Ectodermal cell (in vitro differentiated cells): Measurements from ENCODE around the gene TRAK1.

Experiments used
- H3K27ac ChIP-seq: 2 replicates; pipeline ENCODE4 v1.7.0; 2013; ENCODE audit warnings: mild to moderate bottlenecking, low read depth, low read length; ENCODE audit not compliant: insufficient read depth, poor library complexity, severe bottlenecking
- H3K27me3 ChIP-seq: 2 replicates; pipeline ENCODE4 v1.7.0; 2013; ENCODE audit warnings: mild to moderate bottlenecking, low read length; ENCODE audit not compliant: insufficient read depth, control insufficient read depth, poor library complexity, severe bottlenecking
- H3K36me3 ChIP-seq: one replicate; pipeline ENCODE4 v1.7.0; 2013; ENCODE audit warnings: low read length; ENCODE audit not compliant: control insufficient read depth, insufficient read depth
- H3K4me1 ChIP-seq: one replicate; pipeline ENCODE4 v1.7.0; 2013; ENCODE audit warnings: low read length; ENCODE audit not compliant: control insufficient read depth, insufficient read depth
- H3K4me3 ChIP-seq: 2 replicates; pipeline ENCODE4 v1.7.0; 2013; ENCODE audit warnings: low read depth, low read length, control low read depth; ENCODE audit not compliant: insufficient read depth
- H3K9me3 ChIP-seq: 2 replicates; pipeline ENCODE4 v1.7.0; 2013; ENCODE audit warnings: mild to moderate bottlenecking, low read length, moderate library complexity; ENCODE audit not compliant: control insufficient read depth
- WGBS, 2 experiments: methylation state at CpG; one replicate each; pipeline ENCODE4 v1.1.7; 2013; ENCODE audit warnings: missing lambda C conversion rate in 2 of 2; 5-methylcytosine and 5-hydroxymethylcytosine counted together

Gene TRAK1

DNA sequence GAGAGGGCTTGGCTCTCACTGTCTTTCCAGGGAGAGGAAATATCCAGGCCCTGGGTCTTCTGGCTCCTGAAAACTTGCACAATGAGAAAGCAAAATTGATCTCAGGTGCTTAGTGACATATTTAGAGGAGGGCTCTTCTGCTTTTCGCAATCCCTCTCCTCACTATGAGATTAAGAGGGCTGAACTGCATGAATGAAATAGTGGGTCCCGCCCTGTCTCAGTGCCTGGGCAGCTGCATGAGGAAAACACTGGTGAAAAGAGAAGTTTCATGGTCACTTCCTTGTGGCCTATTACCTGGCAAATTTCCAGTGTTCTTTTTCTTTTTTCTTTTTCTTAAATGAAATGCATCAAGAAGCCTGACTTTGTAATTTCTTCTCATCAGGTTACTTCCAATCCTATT is 73.5 kb downstream of the TRAK1 start:
- Histone ChIP-seq H3K27ac (no peak overlapping the region), H3K4me3 (no peak overlapping the region), H3K9me3 (no peaks in the 10 kb centered on the region), H3K27me3 (no peaks in the 10 kb centered on the region), H3K36me3 (no peaks in the 10 kb centered on the region), H3K4me1 (no peaks in the 10 kb centered on the region)
- WGBS, 2 experiments, result 90 to 95% methylated on average over 2 of the region's 2 CpGs

DNA sequence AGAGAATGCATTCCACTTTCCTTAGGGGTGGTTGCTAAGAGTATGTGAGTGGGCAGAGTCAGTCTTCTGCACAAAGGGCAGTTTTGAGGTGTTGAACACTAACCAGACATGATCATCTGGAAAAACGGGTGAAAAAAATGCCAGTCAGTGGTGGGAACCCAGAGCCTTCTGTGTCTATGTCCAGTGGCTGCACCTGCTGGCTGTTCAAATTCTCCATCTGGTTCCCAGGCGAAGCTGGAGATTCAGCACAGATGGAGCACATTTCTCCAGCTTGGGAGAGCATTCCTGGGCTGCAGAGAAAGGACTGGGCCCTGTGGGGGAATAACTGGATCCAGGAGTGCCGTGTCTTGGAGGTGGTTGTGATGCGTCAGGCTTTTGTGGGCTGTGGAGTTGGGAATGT is 74.1 kb downstream of the TRAK1 start:
- H3K27ac ChIP-seq, result no peak overlapping the region
- WGBS, 2 experiments, result 90 to 92% methylated on average over 4 of the region's 4 CpGs

DNA sequence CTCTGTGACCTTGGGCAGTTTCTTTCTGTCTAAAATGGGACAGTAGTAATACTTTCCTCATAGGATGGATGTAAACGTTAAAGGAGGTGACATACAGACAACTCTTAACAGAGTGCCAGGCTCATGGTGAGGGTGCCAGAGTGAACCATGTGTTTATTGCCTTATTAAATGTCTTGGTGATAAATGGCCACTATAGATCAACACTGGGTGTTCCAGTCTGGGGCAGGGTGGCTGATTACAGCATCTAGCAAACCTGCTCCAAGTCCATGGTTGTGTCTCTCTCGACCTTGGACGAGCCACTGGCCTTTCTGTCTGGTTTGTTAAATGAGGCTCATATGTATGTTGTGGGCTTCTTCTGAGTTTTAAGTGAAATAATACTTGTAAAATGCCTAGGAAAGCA is 75.1 kb downstream of the TRAK1 start:
- H3K9me3 ChIP-seq, result no peaks in the 10 kb centered on the region
- 91 to 97% methylated on average over 3 of the region's 3 CpGs for WGBS, 2 experiments
- H3K27me3 ChIP-seq, result no peaks in the 10 kb centered on the region
- no peak overlapping the region for H3K4me3 ChIP-seq
- no peak overlapping the region for H3K27ac ChIP-seq
- no peaks in the 10 kb centered on the region for H3K4me1 ChIP-seq
- no peaks in the 10 kb centered on the region for H3K36me3 ChIP-seq

More for the DNA sequence above, 74.1 kb downstream of the TRAK1 start:
- H3K4me1 ChIP-seq, result no peaks in the 10 kb centered on the region
- H3K27me3 ChIP-seq, result no peaks in the 10 kb centered on the region
- no peak overlapping the region for H3K4me3 ChIP-seq
- H3K9me3 ChIP-seq, result no peaks in the 10 kb centered on the region
- no peaks in the 10 kb centered on the region for H3K36me3 ChIP-seq

DNA sequence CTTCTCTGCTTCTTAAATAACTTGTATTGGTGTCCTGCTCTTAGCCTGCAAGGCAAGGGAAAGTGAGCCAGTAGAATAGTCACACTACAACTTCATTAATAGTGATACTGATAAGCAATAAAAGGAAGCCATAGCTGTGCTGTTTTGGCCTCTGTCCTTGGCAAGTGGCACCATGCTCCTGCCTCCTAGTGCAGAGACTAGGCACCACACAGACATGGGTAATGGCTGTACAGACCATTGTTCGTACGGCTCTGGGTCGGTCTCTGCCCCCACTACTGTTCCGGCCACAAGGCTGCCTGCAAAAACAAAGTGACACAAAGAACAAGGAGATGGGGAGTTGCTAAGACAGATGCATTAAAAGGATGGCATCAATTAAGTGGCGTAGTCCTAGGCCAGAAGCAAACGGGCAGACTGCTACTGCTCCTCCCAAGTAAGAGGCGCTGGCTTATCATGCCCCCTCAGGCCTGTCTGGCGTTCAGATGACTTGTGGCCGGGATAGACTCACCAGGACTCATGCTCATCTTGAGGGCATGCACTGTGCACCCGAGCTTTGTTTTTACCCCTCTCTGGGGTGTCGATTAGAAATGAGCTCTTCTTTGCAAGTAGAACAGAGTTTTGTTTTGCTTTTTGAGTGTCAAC is 75.6 kb downstream of the TRAK1 start:
- no peak overlapping the region for H3K27ac ChIP-seq
- H3K9me3 ChIP-seq, result no peaks in the 10 kb centered on the region
- 94 to 95% methylated on average over 11 of the region's 11 CpGs for WGBS, 2 experiments
- H3K36me3 ChIP-seq, result no peaks in the 10 kb centered on the region
- no peaks in the 10 kb centered on the region for H3K27me3 ChIP-seq
- H3K4me1 ChIP-seq, result no peaks in the 10 kb centered on the region
- H3K4me3 ChIP-seq, result no peak overlapping the region

DNA sequence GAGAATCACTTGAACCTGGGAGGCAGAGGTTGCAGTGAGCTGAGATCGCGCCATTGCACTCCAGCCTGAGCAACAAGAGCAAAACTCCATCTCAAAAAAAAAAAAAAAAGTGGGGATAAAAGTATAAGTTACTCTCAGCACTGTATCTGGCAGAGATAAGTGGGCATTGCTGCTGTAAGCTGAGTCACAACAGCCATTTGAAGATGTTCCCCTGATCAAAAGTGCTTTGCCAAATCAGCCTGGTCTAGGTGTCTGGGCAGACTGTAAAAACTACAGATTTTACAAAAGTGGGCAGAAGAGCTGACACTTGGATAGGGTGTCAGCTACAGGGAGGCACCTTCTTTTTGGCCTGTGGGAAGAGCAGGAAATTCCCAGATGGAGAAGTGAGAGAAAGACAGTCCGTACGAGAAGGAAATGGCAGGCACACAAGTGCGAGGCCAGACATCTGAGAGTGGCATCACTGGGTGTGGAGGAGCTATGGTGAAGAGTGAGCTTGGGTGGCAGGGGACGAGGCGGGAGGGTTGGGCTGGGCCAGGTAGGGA is 78.5 kb downstream of the TRAK1 start:
- 95 to 96% methylated on average over 7 of the region's 7 CpGs for WGBS, 2 experiments
- no peaks in the 10 kb centered on the region for H3K36me3 ChIP-seq
- H3K4me3 ChIP-seq, result no peak overlapping the region
- H3K9me3 ChIP-seq, result no peaks in the 10 kb centered on the region
- H3K4me1 ChIP-seq, result no peaks in the 10 kb centered on the region
- H3K27me3 ChIP-seq, result no peaks in the 10 kb centered on the region
- H3K27ac ChIP-seq, result no peak overlapping the region

DNA sequence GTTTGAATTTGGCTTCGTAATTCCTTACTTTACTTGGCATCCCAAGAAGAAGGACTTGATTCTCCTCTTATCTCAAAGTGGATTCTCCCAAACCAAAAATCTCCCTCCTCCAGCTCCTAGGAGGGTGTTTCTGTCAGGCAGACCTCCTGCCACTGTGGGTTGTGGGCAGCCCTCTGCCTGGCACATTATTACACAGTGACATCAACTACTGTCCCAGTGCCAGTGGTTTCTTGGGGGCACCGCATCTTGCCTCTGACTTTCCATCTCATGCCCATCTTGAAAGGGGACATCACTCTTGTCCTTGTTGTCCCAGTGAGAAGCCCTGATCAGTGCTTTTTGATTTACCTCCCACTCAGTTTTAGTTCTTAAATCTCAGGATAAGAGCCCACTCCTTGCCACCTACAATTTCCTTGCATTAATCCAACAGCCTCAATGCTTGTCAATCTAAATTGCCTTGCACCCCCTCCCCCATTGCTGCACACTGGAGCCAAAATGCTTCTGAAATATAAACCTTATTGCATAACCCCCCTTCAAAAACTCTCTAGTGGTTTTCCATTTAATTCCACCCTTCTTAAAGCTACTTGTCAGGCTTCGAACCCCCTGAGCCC is 81.0 kb downstream of the TRAK1 start:
- no peak overlapping the region for H3K4me3 ChIP-seq
- no peaks in the 10 kb centered on the region for H3K9me3 ChIP-seq
- H3K27me3 ChIP-seq, result no peaks in the 10 kb centered on the region
- WGBS, 2 experiments, result 94 to 97% methylated on average over 3 of the region's 3 CpGs
- H3K36me3 ChIP-seq, result no peaks in the 10 kb centered on the region
- H3K4me1 ChIP-seq, result no peaks in the 10 kb centered on the region
- H3K27ac ChIP-seq, result no peak overlapping the region

DNA sequence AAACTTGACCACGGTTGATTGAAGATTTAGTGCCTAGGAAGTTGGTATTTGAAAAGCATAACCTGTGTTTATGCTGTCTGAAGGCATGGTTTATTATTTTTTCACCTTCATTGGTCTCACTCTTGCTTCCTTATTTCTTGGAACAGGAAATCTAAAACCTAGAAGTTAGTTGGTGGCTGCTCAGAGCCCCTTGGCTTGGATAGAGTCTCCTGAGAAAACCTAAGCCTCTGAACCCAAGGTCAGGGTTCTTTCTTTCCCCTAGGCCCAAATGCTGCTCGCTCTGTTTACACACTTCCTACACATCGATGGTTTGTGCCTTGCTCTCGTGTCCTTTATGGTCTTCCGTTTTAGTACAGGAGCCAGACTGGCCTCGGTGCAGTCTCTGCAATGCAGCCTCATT is 82.2 kb downstream of the TRAK1 start:
- no peaks in the 10 kb centered on the region for H3K4me1 ChIP-seq

DNA sequence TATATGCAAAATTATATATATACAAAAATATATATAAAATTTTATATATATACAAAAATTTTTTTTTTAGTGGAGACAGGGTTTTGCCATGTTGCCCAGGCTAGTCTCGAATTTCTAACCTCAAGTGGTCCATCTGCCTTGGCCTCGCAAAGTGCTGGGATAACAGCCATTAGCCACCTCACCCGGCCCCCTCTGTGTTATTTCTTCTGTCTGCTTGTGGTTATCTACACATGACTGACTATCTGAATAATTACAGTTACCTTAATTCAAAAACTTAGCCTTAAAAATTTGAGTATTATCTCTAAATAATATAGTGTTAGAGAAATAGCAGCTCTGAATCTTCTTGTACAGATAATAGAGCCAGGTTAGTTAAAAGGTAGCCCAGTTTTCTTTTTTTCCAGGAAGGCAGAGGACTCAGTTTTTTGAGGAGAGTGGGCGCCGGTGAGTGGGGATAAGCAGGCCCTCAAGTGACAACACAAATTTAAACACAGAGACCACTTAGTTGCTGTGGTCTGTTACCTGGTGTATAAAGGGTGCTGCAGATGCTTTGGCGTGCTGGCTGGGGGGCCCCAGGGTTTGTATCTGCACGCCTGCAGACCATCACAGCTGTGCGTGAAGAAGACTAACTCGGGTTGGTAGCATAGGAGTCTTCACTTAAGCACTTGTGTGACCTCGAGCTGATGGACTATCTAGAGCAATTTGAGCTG is 83.7 kb downstream of the TRAK1 start:
- Histone ChIP-seq H3K9me3 (no peaks in the 10 kb centered on the region), H3K4me1 (peaks cover 5% of the 10 kb centered on the region), H3K27ac (no peak overlapping the region), H3K4me3 (no peak overlapping the region), H3K27me3 (no peaks in the 10 kb centered on the region), H3K36me3 (no peaks in the 10 kb centered on the region)
- 93 to 97% methylated on average over 9 to 10 of the region's 10 CpGs for whole genome bisulfite sequencing, 2 experiments

More for the DNA sequence above, 82.2 kb downstream of the TRAK1 start:
- Histone ChIP-seq H3K36me3 (no peaks in the 10 kb centered on the region), H3K27ac (no peak overlapping the region), H3K27me3 (no peaks in the 10 kb centered on the region), H3K4me3 (no peak overlapping the region), H3K9me3 (no peaks in the 10 kb centered on the region)
- 91 to 94% methylated on average over 6 of the region's 6 CpGs for WGBS, 2 experiments

DNA sequence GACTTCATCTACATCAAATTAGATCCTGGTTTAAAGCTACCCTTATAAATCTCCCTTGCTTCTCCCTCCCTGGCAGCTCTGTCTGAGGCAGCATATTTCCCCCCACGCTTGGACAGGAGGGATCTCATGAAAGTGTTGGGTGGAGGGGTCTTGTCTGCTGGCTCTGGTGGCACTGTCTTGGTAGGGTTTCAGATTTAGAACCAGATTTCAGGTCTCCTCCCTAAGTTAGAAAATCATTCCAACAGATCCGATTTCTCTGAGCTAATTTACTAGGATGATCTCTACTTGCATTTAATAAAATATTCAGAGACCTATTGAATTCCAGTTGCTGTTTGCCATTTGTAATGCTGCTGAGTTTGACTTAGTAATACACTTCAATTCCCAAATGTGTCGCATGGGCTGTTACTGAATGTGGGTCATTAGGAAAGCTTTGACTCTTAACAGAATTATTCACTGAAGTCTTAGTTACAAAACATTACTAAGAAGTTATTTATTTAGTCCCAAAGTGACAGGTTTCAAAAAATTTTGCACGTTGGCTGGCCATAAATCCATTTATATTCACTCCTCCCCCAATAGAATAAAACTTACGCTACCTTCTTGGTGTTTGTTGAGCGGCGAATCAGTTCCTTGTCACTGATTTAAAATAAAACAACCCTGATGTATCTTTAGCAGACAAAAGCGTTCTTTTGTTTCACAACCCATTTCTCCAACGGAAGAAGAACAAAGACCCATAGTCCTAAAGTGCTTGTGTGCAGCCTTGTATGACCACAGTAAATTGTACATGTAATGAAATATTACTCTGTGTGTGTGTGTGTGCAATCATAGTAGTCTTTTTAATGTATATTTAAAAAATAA is 84.5 kb downstream of the TRAK1 start:
- Histone ChIP-seq H3K27ac (no peak overlapping the region), H3K4me3 (no peak overlapping the region), H3K4me1 (peaks cover 5% of the 10 kb centered on the region), H3K9me3 (no peaks in the 10 kb centered on the region), H3K27me3 (no peaks in the 10 kb centered on the region), H3K36me3 (no peaks in the 10 kb centered on the region)
- 86 to 89% methylated on average over 8 to 9 of the region's 9 CpGs for WGBS, 2 experiments
